HL-60 (cell line): ENCODE measurements around the gene ZNF697.

Source experiments
- DNase-seq, 2 experiments: peaks; one replicate each; pipeline ENCODE4 v3.0.0-alpha.2; 2010 to 2020; ENCODE audit warnings: low read depth in 1 of 2, low spot score in 1 of 2
- H3K27ac ChIP-seq: fragments of 250-450 bp; sonication (Bioruptor Pico); replicated peaks from 2 replicates; pipeline ENCODE4 v1.5.1; 2020; ENCODE audit warnings: mild to moderate bottlenecking, moderate library complexity
- H3K27me3 ChIP-seq: fragments of 250-450 bp; sonication (Bioruptor Pico); 2 replicates; pipeline ENCODE4 v1.5.1; 2021; ENCODE audit warnings: mild to moderate bottlenecking, moderate library complexity; ENCODE audit not compliant: insufficient read depth, poor library complexity, severe bottlenecking
- H3K4me3 ChIP-seq: replicated peaks from 2 replicates; pipeline ENCODE4 v1.5.1; 2011; ENCODE audit warnings: mild to moderate bottlenecking, control low read depth, low read length; ENCODE audit not compliant: insufficient read depth
- GABPA ChIP-seq: IDR thresholded peaks from 2 replicates; pipeline ENCODE4 v1.6.1; 2012; ENCODE audit warnings: low read depth
- POLR2AphosphoS5 ChIP-seq: IDR thresholded peaks from 2 replicates; pipeline ENCODE4 v1.6.1; 2012; ENCODE audit warnings: low read depth
- SPI1 ChIP-seq: IDR thresholded peaks from 2 replicates; pipeline ENCODE4 v1.6.1; 2012; ENCODE audit warnings: low read depth, mild to moderate bottlenecking, borderline replicate concordance
- TF ChIP-seq, protein P1 (sequence below): IDR thresholded peaks from one replicate; pipeline ENCODE4 v1.5.1; 2011; ENCODE audit warnings: low read length, control low read depth, inconsistent platforms; ENCODE audit not compliant: insufficient read depth
- TF ChIP-seq, protein P2 (sequence below): IDR thresholded peaks from 2 replicates; pipeline ENCODE4 v1.6.1; 2012; ENCODE audit warnings: low read depth; ENCODE audit not compliant: insufficient replicate concordance

The ZNF697 gene

DNA sequence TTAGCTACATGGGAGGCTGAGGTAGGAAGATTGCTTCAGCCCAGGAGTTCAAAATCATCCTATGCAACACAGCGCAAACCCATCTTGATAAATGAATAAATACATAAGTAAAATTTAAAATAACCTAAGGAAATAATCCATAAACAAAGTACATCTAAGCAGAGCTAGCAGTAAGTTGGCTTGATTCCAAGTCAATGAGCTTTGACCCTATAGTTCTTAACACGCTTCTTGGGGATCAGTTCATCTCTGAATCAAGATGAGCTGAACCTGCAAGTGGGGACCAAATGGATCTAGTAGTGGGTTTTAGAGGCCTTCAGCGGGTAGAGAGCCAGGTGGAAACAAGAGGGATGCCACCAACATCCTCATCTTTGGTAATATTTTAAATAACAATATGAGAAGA, 32.1 kb upstream of the ZNF697 start:
- no peak overlapping the region for H3K4me3 ChIP-seq
- DNase-seq = no peak
- H3K27me3 ChIP-seq = no peaks in the 10 kb centered on the region
- TF ChIP-seq POLR2AphosphoS5 = no peak
- TF ChIP-seq, protein P1, sequence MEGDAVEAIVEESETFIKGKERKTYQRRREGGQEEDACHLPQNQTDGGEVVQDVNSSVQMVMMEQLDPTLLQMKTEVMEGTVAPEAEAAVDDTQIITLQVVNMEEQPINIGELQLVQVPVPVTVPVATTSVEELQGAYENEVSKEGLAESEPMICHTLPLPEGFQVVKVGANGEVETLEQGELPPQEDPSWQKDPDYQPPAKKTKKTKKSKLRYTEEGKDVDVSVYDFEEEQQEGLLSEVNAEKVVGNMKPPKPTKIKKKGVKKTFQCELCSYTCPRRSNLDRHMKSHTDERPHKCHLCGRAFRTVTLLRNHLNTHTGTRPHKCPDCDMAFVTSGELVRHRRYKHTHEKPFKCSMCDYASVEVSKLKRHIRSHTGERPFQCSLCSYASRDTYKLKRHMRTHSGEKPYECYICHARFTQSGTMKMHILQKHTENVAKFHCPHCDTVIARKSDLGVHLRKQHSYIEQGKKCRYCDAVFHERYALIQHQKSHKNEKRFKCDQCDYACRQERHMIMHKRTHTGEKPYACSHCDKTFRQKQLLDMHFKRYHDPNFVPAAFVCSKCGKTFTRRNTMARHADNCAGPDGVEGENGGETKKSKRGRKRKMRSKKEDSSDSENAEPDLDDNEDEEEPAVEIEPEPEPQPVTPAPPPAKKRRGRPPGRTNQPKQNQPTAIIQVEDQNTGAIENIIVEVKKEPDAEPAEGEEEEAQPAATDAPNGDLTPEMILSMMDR = no peak
- TF ChIP-seq, protein P2, sequence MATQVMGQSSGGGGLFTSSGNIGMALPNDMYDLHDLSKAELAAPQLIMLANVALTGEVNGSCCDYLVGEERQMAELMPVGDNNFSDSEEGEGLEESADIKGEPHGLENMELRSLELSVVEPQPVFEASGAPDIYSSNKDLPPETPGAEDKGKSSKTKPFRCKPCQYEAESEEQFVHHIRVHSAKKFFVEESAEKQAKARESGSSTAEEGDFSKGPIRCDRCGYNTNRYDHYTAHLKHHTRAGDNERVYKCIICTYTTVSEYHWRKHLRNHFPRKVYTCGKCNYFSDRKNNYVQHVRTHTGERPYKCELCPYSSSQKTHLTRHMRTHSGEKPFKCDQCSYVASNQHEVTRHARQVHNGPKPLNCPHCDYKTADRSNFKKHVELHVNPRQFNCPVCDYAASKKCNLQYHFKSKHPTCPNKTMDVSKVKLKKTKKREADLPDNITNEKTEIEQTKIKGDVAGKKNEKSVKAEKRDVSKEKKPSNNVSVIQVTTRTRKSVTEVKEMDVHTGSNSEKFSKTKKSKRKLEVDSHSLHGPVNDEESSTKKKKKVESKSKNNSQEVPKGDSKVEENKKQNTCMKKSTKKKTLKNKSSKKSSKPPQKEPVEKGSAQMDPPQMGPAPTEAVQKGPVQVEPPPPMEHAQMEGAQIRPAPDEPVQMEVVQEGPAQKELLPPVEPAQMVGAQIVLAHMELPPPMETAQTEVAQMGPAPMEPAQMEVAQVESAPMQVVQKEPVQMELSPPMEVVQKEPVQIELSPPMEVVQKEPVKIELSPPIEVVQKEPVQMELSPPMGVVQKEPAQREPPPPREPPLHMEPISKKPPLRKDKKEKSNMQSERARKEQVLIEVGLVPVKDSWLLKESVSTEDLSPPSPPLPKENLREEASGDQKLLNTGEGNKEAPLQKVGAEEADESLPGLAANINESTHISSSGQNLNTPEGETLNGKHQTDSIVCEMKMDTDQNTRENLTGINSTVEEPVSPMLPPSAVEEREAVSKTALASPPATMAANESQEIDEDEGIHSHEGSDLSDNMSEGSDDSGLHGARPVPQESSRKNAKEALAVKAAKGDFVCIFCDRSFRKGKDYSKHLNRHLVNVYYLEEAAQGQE = no peak
- TF ChIP-seq GABPA = no peak
- TF ChIP-seq SPI1 = no peak
- H3K27ac ChIP-seq = no peak overlapping the region

DNA sequence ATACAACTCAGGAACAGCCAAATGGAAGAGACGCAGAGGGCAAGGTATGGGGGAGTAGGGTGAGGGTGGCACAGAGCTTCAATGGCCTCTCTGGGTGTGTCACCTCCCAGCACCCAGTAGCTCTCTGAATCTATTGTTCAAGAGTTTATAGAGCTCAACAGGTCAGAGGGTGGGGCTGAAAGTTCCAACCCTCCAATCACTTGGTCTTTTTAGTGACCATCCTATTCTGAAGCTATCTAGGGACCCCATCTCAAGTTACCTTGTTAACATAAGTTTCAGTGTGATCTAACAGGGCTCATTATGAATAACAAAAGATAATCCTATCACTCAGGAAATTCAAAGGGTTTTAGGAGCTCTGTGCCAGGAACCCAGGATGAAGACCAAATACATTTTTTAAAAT, 31.2 kb upstream of the ZNF697 start:
- H3K27me3 ChIP-seq = no peaks in the 10 kb centered on the region
- no peak overlapping the region for H3K4me3 ChIP-seq
- no peak overlapping the region for H3K27ac ChIP-seq
- no peak for DNase-seq
- TF ChIP-seq, protein P1 = no peak
- TF ChIP-seq POLR2AphosphoS5 (no peak), SPI1 (no peak), GABPA (no peak)
- TF ChIP-seq, protein P2 = no peak

DNA sequence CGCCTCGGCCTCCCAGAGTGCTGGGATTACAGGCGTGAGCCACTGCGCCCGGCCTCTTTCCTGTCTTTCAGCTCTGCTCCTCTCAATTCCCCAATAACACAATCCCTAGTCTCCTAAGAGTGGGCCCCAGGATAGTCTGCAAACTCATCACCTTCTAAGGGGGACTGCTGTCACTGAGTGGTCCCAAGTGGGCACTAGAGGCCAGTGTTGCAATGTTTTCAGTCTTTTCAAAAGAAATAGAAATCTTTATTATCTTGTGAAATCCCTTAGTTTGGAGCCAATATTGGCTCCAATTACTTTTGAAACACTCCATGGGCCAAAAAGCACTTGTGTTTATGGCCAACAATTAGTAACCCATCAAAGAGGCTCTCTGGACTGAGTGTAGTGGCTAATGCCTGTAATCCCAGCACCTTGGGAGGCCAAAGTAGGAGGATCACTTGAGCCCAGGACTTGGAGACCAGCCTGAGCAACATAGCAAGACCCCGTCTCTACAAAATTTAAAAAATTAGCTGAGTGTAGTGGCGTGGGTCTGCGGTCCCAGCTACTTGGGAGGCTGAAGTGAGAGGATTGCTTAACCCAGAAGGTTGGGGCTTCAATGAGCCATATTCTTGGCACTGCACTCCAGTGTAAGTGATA, 28.6 kb upstream of the ZNF697 start:
- TF ChIP-seq GABPA (no peak), SPI1 (no peak), POLR2AphosphoS5 (no peak)
- TF ChIP-seq, protein P1 = no peak
- TF ChIP-seq, protein P2 = no peak
- Histone ChIP-seq H3K27me3 (no peaks in the 10 kb centered on the region), H3K27ac (no peak overlapping the region), H3K4me3 (no peak overlapping the region)
- no peak for DNase-seq
